ENCODE measurements around the gene SH3GL3. TPM values are rescaled to one million over a fixed set of nuclear protein-coding genes. Genes with fewer than 3 reads are reported as not detected.

The SH3GL3 gene
- total and polyA plus RNA-seq, 12 donors = 0.24 to 1.7 (median 1.2) TPM; not detected in 6

- H3K4me3 ChIP-seq = no peak overlapping the region
- TF ChIP-seq POLR2A (IDR thresholded peaks at IDR 0.05) (no peak), CTCF (IDR thresholded peaks at IDR 0.05) (no peak)
- H3K9me3 ChIP-seq (replicated peaks in 1 of 3) = no peaks in the 10 kb centered on the region
- intact Hi-C loops (cut with DNase I) = no loop called here
- DNase-seq = no peak
- H3K27ac ChIP-seq = no peak overlapping the region
- peaks cover 6% of the 10 kb centered on the region for H3K27me3 ChIP-seq
- 70 to 81% (median 78%) methylated on average over 6 of the region's 6 CpGs for WGBS, 4 donors
- H3K4me1 ChIP-seq (replicated peaks in 1 of 2) = no peaks in the 10 kb centered on the region
- no peaks in the 10 kb centered on the region for H3K36me3 ChIP-seq (replicated peaks in 1 of 2)
Measured at GRCh38 chr15:83410532-83410931, 36.6 kb upstream of the SH3GL3 start.

- no peak for DNase-seq
- no peak for TF ChIP-seq CTCF (IDR thresholded peaks at IDR 0.05)
- no peak for TF ChIP-seq POLR2A (IDR thresholded peaks at IDR 0.05)
- H3K4me3 ChIP-seq = no peak overlapping the region
- peaks cover 6% of the 10 kb centered on the region for H3K27me3 ChIP-seq
- intact Hi-C loops (cut with DNase I) = no loop called here
- no peak overlapping the region for H3K27ac ChIP-seq
- WGBS, 4 donors = 75 to 80% (median 78%) methylated on average over 7 of the region's 7 CpGs
- H3K4me1 ChIP-seq (replicated peaks in 1 of 2) = no peaks in the 10 kb centered on the region
- no peaks in the 10 kb centered on the region for H3K9me3 ChIP-seq (replicated peaks in 1 of 3)
- no peaks in the 10 kb centered on the region for H3K36me3 ChIP-seq (replicated peaks in 1 of 2)
Measured at GRCh38 chr15:83413054-83413719, 34.0 kb upstream of the SH3GL3 start.

- H3K9me3 ChIP-seq (replicated peaks in 1 of 3) = no peaks in the 10 kb centered on the region
- H3K27me3 ChIP-seq = peaks cover 7% of the 10 kb centered on the region
- no peak for DNase-seq
- H3K27ac ChIP-seq = no peak overlapping the region
- H3K4me3 ChIP-seq = no peak overlapping the region
- no peaks in the 10 kb centered on the region for H3K36me3 ChIP-seq (replicated peaks in 1 of 2)
- intact Hi-C loops (cut with DNase I) = no loop called here
- no peak for TF ChIP-seq CTCF (IDR thresholded peaks at IDR 0.05)
- TF ChIP-seq POLR2A (IDR thresholded peaks at IDR 0.05) = no peak
- H3K4me1 ChIP-seq (replicated peaks in 1 of 2) = no peaks in the 10 kb centered on the region
- 53 to 66% (median 57%) methylated on average over 4 of the region's 4 CpGs for WGBS, 4 donors
Measured at GRCh38 chr15:83422081-83422480, 25.1 kb upstream of the SH3GL3 start.

DNA sequence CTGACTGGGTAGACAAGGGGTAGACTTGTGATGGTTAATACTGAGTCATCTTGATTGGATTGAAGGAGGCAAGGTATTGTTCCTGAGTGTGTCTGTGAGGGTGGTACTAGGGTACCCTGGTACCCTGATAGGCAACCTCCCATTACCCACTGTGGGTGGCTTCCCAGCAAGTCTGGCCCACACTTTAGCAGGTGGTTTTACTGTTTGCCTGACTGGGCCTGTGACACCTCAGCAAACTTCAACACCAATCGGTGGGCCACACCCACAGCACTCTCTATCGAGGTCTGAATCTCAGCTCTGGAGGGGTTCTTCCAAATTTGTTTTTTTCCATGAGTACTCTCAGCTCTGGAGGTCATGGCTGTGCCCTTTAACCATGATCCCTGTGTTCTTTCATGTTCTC lies 24.6 kb upstream of the SH3GL3 start:
- H3K27me3 ChIP-seq = peaks cover 7% of the 10 kb centered on the region
- H3K4me3 ChIP-seq = no peak overlapping the region
- intact Hi-C loops (cut with DNase I) = no loop called here
- TF ChIP-seq POLR2A (IDR thresholded peaks at IDR 0.05) (no peak), CTCF (IDR thresholded peaks at IDR 0.05) (no peak)
- 63 to 75% (median 71%) methylated on average over 2 of the region's 2 CpGs for WGBS, 4 donors
- no peaks in the 10 kb centered on the region for H3K4me1 ChIP-seq (replicated peaks in 1 of 2)
- no peaks in the 10 kb centered on the region for H3K36me3 ChIP-seq (replicated peaks in 1 of 2)
- H3K27ac ChIP-seq = no peak overlapping the region
- no peaks in the 10 kb centered on the region for H3K9me3 ChIP-seq (replicated peaks in 1 of 3)
- DNase-seq = no peak

Data from adrenal gland (tissue), 12 donors.